Right lobe of liver (tissue), 4 donors: ENCODE results near the gene YAP1.

Experiments
- POLR2A ChIP-seq: fragments of 450-650 bp; IDR thresholded peaks from one replicate; pipeline ENCODE4 v1.6.1; 2017; ENCODE audit warnings: antibody characterized with exemption, mild to moderate bottlenecking
- TF ChIP-seq, protein P1 (sequence below), 4 donors: fragments of 200-600 bp in 3 of 4; fragments of 450-650 bp in 1 of 4; IDR thresholded peaks; one replicate each; pipeline versions ENCODE4 v1.5.1 to v1.8.0; 2016 to 2022; ENCODE audit warnings: antibody characterized with exemption in 4 of 4, mild to moderate bottlenecking in 2 of 4
- donor health status: DM: no; HTN: no; CAD: no.
- donor health status: DM: no; HTN: no; CAD: no.
- donor health status: DM: no; HTN: yes; CAD: no.

DNA sequence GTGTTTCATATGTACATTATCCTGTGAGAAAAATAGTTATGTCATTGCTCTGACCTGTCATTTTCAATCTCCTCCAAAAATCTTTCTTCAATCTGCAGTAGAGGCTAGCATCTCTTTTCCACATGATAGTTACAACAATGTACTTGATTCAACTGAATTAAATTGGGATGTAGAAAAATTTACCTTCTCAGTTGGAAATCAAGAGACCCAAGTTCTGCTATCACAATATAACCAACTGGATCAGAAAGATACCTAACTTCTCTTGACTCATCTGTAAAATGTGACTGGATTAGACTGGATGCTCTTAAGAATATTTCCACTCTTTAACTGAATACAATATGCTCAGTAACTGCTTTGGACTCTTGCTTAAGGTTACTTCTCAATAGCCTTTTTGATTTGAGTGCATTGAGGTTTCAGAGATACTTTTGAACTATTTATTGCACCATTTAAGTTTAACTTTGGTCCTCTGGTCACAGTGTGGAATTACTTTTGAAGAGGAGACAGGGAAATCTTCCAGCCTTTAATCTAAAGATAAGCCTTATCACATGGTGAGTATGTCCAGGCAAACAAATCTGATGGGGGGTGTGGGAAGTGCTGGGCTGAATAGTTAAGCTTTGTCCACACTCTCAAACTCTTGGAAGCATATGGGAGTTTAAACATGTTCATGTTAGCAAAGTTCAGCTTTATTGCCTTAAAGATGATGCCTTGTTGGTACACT lies 82.3 kb downstream of the YAP1 start:
- TF ChIP-seq, protein P1, sequence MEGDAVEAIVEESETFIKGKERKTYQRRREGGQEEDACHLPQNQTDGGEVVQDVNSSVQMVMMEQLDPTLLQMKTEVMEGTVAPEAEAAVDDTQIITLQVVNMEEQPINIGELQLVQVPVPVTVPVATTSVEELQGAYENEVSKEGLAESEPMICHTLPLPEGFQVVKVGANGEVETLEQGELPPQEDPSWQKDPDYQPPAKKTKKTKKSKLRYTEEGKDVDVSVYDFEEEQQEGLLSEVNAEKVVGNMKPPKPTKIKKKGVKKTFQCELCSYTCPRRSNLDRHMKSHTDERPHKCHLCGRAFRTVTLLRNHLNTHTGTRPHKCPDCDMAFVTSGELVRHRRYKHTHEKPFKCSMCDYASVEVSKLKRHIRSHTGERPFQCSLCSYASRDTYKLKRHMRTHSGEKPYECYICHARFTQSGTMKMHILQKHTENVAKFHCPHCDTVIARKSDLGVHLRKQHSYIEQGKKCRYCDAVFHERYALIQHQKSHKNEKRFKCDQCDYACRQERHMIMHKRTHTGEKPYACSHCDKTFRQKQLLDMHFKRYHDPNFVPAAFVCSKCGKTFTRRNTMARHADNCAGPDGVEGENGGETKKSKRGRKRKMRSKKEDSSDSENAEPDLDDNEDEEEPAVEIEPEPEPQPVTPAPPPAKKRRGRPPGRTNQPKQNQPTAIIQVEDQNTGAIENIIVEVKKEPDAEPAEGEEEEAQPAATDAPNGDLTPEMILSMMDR (IDR thresholded peaks at IDR 0.05): no peak
- TF ChIP-seq POLR2A: no peak
